CD14-positive monocyte (primary cell): ENCODE measurements around the gene MGAT5B. TPM values are rescaled to one million over a fixed set of nuclear protein-coding genes. Genes with fewer than 3 reads are reported as not detected.

Experiments
- DNase-seq, 3 donors: peaks; one replicate each; pipeline ENCODE4 v3.0.0-alpha.2; 2011 to 2022
- H2AFZ ChIP-seq: 2 replicates; pipeline ENCODE4 v1.6.0; 2012; ENCODE audit warnings: mild to moderate bottlenecking, low read depth, low read length, inconsistent platforms; ENCODE audit not compliant: insufficient read depth, poor library complexity, severe bottlenecking
- H3K27ac ChIP-seq, 2 donors: 1 replicate in 1 of 2; 2 replicates in 1 of 2; pipeline ENCODE4 v1.5.1; 2012 to 2013; ENCODE audit warnings: low read length in 2 of 2, control low read depth in 1 of 2, inconsistent platforms in 1 of 2, low read depth in 1 of 2, mild to moderate bottlenecking in 1 of 2
- H3K27me3 ChIP-seq, 2 donors: one replicate each; pipeline versions ENCODE4 v1.6.0 to v1.6.1; 2011 to 2013; ENCODE audit warnings: low read length in 2 of 2; ENCODE audit not compliant: control insufficient read depth in 2 of 2, insufficient read depth in 2 of 2
- H3K36me3 ChIP-seq, 2 donors: replicated peaks in 1 of 2; 1 replicate in 1 of 2; 2 replicates in 1 of 2; pipeline versions ENCODE4 v1.5.1 to v1.6.1; 2012 to 2013; ENCODE audit warnings: low read length in 2 of 2, control low read depth in 1 of 2, inconsistent platforms in 1 of 2, mild to moderate bottlenecking in 1 of 2; ENCODE audit not compliant: insufficient read depth in 2 of 2, control insufficient read depth in 1 of 2
- H3K4me1 ChIP-seq, 2 donors: 1 replicate in 1 of 2; 2 replicates in 1 of 2; pipeline versions ENCODE4 v1.5.1 to v1.6.1; 2012 to 2013; ENCODE audit warnings: low read length in 2 of 2, control low read depth in 1 of 2, inconsistent platforms in 1 of 2, mild to moderate bottlenecking in 1 of 2, moderate library complexity in 1 of 2; ENCODE audit not compliant: insufficient read depth in 2 of 2, control insufficient read depth in 1 of 2
- H3K4me2 ChIP-seq: replicated peaks from 2 replicates; pipeline ENCODE3; 2012; ENCODE audit warnings: low read length, moderate library complexity, mild to moderate bottlenecking; ENCODE audit not compliant: poor library complexity, severe bottlenecking; ENCODE audit errors: extremely low read depth
- H3K4me3 ChIP-seq, 3 experiments: fragments of 200-600 bp in 1 of 3; sonication (generic) in 1 of 3; replicated peaks in 1 of 3; 1 replicate in 2 of 3; 2 replicates in 1 of 3; pipeline ENCODE4 v1.5.1; 2011 to 2013; ENCODE audit warnings: low read length in 3 of 3, mild to moderate bottlenecking in 3 of 3, control low read depth in 2 of 3, low read depth in 2 of 3, inconsistent platforms in 1 of 3, moderate library complexity in 1 of 3
- H3K79me2 ChIP-seq: 2 replicates; pipeline ENCODE4 v1.6.0; 2012; ENCODE audit warnings: mild to moderate bottlenecking, control low read depth, inconsistent platforms, low read length, moderate library complexity; ENCODE audit not compliant: insufficient read depth
- H3K9ac ChIP-seq: 2 replicates; pipeline ENCODE4 v1.6.0; 2017; ENCODE audit warnings: low read length, mild to moderate bottlenecking; ENCODE audit not compliant: insufficient read depth, poor library complexity, severe bottlenecking
- H3K9me3 ChIP-seq, 2 donors: replicated peaks in 1 of 2; 1 replicate in 1 of 2; 2 replicates in 1 of 2; pipeline versions ENCODE4 v1.5.1 to v1.6.1; 2012 to 2013; ENCODE audit warnings: low read length in 2 of 2, control low read depth in 1 of 2; ENCODE audit not compliant: control insufficient read depth in 1 of 2, insufficient read depth in 1 of 2
- H4K20me1 ChIP-seq: 2 replicates; pipeline ENCODE4 v1.6.0; 2012; ENCODE audit warnings: mild to moderate bottlenecking, low read length, control low read depth, moderate library complexity; ENCODE audit not compliant: insufficient read depth
- H3K27ac Mint-ChIP-seq, 7 donors: one replicate each; pipeline ENCODE4 v1.8.0; 2020; ENCODE audit warnings: mild to moderate bottlenecking in 7 of 7, mixed read lengths in 7 of 7, moderate library complexity in 6 of 7, inconsistent platforms in 2 of 7
- H3K27me3 Mint-ChIP-seq, 3 donors: one replicate each; pipeline ENCODE4 v1.8.0; 2021 to 2022; ENCODE audit warnings: low read depth in 3 of 3, mild to moderate bottlenecking in 3 of 3, mixed read lengths in 3 of 3, moderate library complexity in 3 of 3, inconsistent platforms in 1 of 3
- H3K36me3 Mint-ChIP-seq, 2 donors: one replicate each; pipeline ENCODE4 v1.8.0; 2020; ENCODE audit warnings: mixed read lengths in 2 of 2, inconsistent platforms in 1 of 2, mild to moderate bottlenecking in 1 of 2
- H3K4me1 Mint-ChIP-seq: one replicate; pipeline ENCODE4 v1.8.0; 2020; ENCODE audit warnings: mild to moderate bottlenecking, mixed read lengths
- H3K4me3 Mint-ChIP-seq, 2 donors: one replicate each; pipeline ENCODE4 v1.8.0; 2020; ENCODE audit warnings: mild to moderate bottlenecking in 2 of 2, mixed read lengths in 2 of 2, moderate library complexity in 1 of 2
- H3K9me3 Mint-ChIP-seq, 7 donors: one replicate each; pipeline ENCODE4 v1.8.0; 2020 to 2022; ENCODE audit warnings: mixed read lengths in 7 of 7, mild to moderate bottlenecking in 6 of 7, moderate library complexity in 6 of 7, inconsistent platforms in 2 of 7
- CTCF ChIP-seq: fragments of 200-600 bp; IDR thresholded peaks from one replicate; pipeline ENCODE4 v1.8.0; 2022; ENCODE audit warnings: antibody characterized with exemption, mild to moderate bottlenecking
- WGBS: methylation state at CpG from one replicate; pipeline ENCODE4 v1.1.5; 2013; ENCODE audit warnings: missing lambda C conversion rate; ENCODE audit not compliant: insufficient coverage; 5-methylcytosine and 5-hydroxymethylcytosine counted together
- intact Hi-C, 2 donors: fragments of 100-400 bp; cut with micrococcal nuclease; formaldehyde crosslinking; loops; one replicate each; pipeline versions ENCODE4 v1.15.0 to v1.15.1; 2023
- polyA plus RNA-seq, 3 donors: library from polyadenylated mRNA; depleted of rRNA in 1 of 3; unstranded in 2 of 3; stranded (reverse) in 1 of 3; fragments of 300-500 nt in 2 of 3; fragments of >200 nt in 1 of 3; fragmentation: Illumina TruSeq in 2 of 3; gene quantifications; 1 replicate in 2 of 3; 2 replicates in 1 of 3; pipeline ENCODE4 v1.2.3, GENCODE V29; 2012 to 2021

The MGAT5B gene
- polyA plus RNA-seq, 3 donors, result not detected

DNA sequence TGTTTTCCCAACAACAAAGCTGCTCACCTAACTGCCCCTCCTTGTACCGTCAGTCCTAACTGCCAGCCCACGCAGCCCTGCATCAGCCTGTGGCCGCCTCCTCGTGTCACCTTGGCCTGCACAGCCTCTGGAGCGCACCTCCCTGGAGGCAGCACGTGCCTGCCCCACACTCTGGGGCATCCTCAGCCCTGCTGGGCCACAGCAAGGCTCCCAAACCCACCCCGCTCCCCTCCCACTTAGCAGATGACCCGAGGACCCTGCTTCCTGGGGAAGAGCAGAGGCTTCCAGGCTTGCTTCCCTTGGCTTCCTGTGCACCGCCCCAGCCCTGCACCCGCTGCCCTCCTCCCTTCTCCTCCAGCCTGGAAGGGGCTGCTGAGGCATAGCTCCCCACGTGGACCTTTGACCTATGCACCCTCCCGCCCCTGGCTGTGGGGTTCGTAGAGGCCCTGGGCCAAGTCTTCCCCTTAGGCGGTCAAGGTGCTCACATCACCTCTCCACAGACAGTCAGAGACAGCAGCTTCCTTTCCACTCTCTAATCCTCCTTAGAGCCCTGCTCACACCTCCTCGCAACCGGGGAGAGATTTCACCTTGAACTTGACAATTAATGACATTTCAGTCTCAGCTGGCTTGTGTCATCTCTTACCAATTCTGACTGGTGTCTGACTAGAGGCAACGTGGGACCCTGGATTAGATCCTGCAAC is 115.0 kb downstream of the MGAT5B start:
- no peak for DNase-seq
- peaks cover 0 to 3% (median 2%) of the 10 kb centered on the region in 3 donors for H3K27me3 Mint-ChIP-seq
- H2AFZ ChIP-seq, result no peak overlapping the region
- H3K4me2 ChIP-seq, result no peak overlapping the region
- H3K9me3 ChIP-seq, result no peaks in the 10 kb centered on the region
- H3K79me2 ChIP-seq, result no peaks in the 10 kb centered on the region
- H3K4me3 ChIP-seq, result no peak overlapping the region
- H3K27ac ChIP-seq, result no peak overlapping the region
- no peaks in the 10 kb centered on the region for H4K20me1 ChIP-seq
- 82% methylated on average over 16 of the region's 17 CpGs for WGBS
- H3K9me3 Mint-ChIP-seq, result peaks cover 3 to 6% (median 4%) of the 10 kb centered on the region in 7 donors
- no peaks in the 10 kb centered on the region for H3K4me1 Mint-ChIP-seq
- peak overlapping the region in 1 of 7 donors; percentile 58 for H3K27ac Mint-ChIP-seq
- no peaks in the 10 kb centered on the region for H3K27me3 ChIP-seq
- no peaks in the 10 kb centered on the region for H3K36me3 ChIP-seq
- TF ChIP-seq CTCF, result no peak
- intact Hi-C loops, result no loop called here
- no peaks in the 10 kb centered on the region for H3K4me1 ChIP-seq
- H3K4me3 Mint-ChIP-seq, result no peak overlapping the region
- no peak overlapping the region for H3K9ac ChIP-seq
- no peaks in the 10 kb centered on the region for H3K36me3 Mint-ChIP-seq

GRCh38 chr17:76986365-76986764 is 118.2 kb downstream of the MGAT5B start:
- Mint-ChIP-seq H3K36me3 (no peaks in the 10 kb centered on the region), H3K9me3 (no peaks in the 10 kb centered on the region), H3K4me1 (no peaks in the 10 kb centered on the region), H3K27ac (no peak overlapping the region), H3K4me3 (no peak overlapping the region), H3K27me3 (peaks cover 0 to 4% (median 2%) of the 10 kb centered on the region in 3 donors)
- intact Hi-C loops, result no loop called here
- Histone ChIP-seq H3K4me3 (no peak overlapping the region), H3K79me2 (no peaks in the 10 kb centered on the region), H3K4me1 (no peaks in the 10 kb centered on the region), H3K4me2 (no peak overlapping the region), H3K27me3 (no peaks in the 10 kb centered on the region), H2AFZ (no peak overlapping the region), H3K27ac (no peak overlapping the region), H3K9me3 (no peaks in the 10 kb centered on the region), H4K20me1 (no peaks in the 10 kb centered on the region), H3K36me3 (no peaks in the 10 kb centered on the region), H3K9ac (no peak overlapping the region)
- TF ChIP-seq CTCF, result no peak
- DNase-seq, result no peak
- WGBS, result 87% methylated on average over 7 of the region's 8 CpGs
